Endodermal cell (in vitro differentiated cells): ENCODE data around the gene NFIX. TPM values are rescaled to one million over a fixed set of nuclear protein-coding genes. Genes with fewer than 3 reads are reported as not detected.

ENCODE experiments used
- DNase-seq: peaks from one replicate; pipeline ENCODE4 v3.0.0-alpha.2; 2017
- H3K27ac ChIP-seq: 2 replicates; pipeline ENCODE4 v1.5.1; 2013; ENCODE audit warnings: mild to moderate bottlenecking, low read depth, low read length, moderate library complexity
- H3K27me3 ChIP-seq: 2 replicates; pipeline ENCODE4 v1.6.1; 2013; ENCODE audit warnings: mild to moderate bottlenecking, low read length, moderate library complexity; ENCODE audit not compliant: insufficient read depth, control insufficient read depth, poor library complexity, severe bottlenecking
- H3K36me3 ChIP-seq: 2 replicates; pipeline ENCODE4 v1.7.0; 2013; ENCODE audit warnings: mild to moderate bottlenecking, low read length, moderate library complexity; ENCODE audit not compliant: control insufficient read depth, insufficient read depth
- H3K4me1 ChIP-seq: one replicate; pipeline ENCODE4 v1.7.0; 2013; ENCODE audit warnings: low read length; ENCODE audit not compliant: control insufficient read depth, insufficient read depth
- H3K4me3 ChIP-seq: 2 replicates; pipeline ENCODE4 v1.5.1; 2013; ENCODE audit warnings: mild to moderate bottlenecking, low read length, moderate library complexity
- H3K9ac ChIP-seq: 2 replicates; pipeline ENCODE4 v1.6.1; 2013; ENCODE audit warnings: mild to moderate bottlenecking, low read length, moderate library complexity; ENCODE audit not compliant: poor library complexity, severe bottlenecking; ENCODE audit errors: extremely low read depth
- H3K9me3 ChIP-seq: 2 replicates; pipeline ENCODE4 v1.6.1; 2013; ENCODE audit warnings: mild to moderate bottlenecking, low read length, moderate library complexity; ENCODE audit not compliant: control insufficient read depth
- H3K27ac Mint-ChIP-seq: 2 replicates; pipeline ENCODE4 v1.8.0; 2020; ENCODE audit warnings: mixed read lengths
- H3K27me3 Mint-ChIP-seq: 2 replicates; pipeline ENCODE4 v1.8.0; 2021; ENCODE audit warnings: mild to moderate bottlenecking, mixed read lengths; ENCODE audit not compliant: insufficient read depth
- H3K36me3 Mint-ChIP-seq: 2 replicates; pipeline ENCODE4 v1.8.0; 2020; ENCODE audit warnings: low read depth, mixed read lengths
- H3K4me1 Mint-ChIP-seq: 2 replicates; pipeline ENCODE4 v1.8.0; 2020; ENCODE audit warnings: mixed read lengths
- H3K4me3 Mint-ChIP-seq: 2 replicates; pipeline ENCODE4 v1.8.0; 2020; ENCODE audit warnings: mild to moderate bottlenecking, moderate library complexity, mixed read lengths
- H3K9me3 Mint-ChIP-seq: 2 replicates; pipeline ENCODE4 v1.8.0; 2020; ENCODE audit warnings: mild to moderate bottlenecking, mixed read lengths
- WGBS, 2 experiments: methylation state at CpG; one replicate each; pipeline versions ENCODE4 v1.1.5 to v1.1.7; 2013; ENCODE audit warnings: missing lambda C conversion rate in 2 of 2, mixed read lengths in 1 of 2; ENCODE audit not compliant: insufficient coverage in 1 of 2, insufficient read length in 1 of 2; 5-methylcytosine and 5-hydroxymethylcytosine counted together
- long read RNA-seq, 4 experiments: library from polyadenylated mRNA in 2 of 4; library from RNA in 1 of 4; library from capped mRNA in 1 of 4; stranded (forward) in 3 of 4; unstranded in 1 of 4; transcript quantifications; one replicate each; pipeline ENCODE4 v2.0.0, GENCODE V29; 2020 to 2021; ENCODE audit warnings: inconsistent platforms in 1 of 4
- polyA plus RNA-seq, 2 experiments: library from polyadenylated mRNA; stranded (reverse); fragments of 50-300 nt; gene quantifications; one replicate each; pipeline ENCODE4 v1.2.3, GENCODE V29; 2013
- total RNA-seq, 2 donors: library from RNA; stranded (reverse); fragmentation: NEBNext Ultra II Directional in 1 of 2; extraction: Animal tissue kit (Norgen Biotek cat#: 25700) in 1 of 2; gene quantifications; 2 replicates in 1 of 2; 3 replicates in 1 of 2; pipeline ENCODE4 v1.2.1, GENCODE V29; 2021
- TF ChIP-seq, protein P1 (sequence below): fragments of 200-600 bp; sonication (generic); conservative IDR thresholded peaks from 2 replicates; pipeline ENCODE4 v1.5.0; 2021; ENCODE audit warnings: antibody characterized with exemption, mild to moderate bottlenecking

NFIX gene
- total RNA-seq = under 1 TPM; 0.22 to 0.40 TPM
- 0.93 TPM for polyA plus RNA-seq (2013, experiment 1 of 2)
- 0.70 TPM for polyA plus RNA-seq (2013, experiment 2 of 2)
- long read RNA-seq, experiment 1 = 0 reads
- long read RNA-seq, experiment 2 = 0 reads
- long read RNA-seq, experiment 3 = 0 reads
- long read RNA-seq, experiment 4 = 0 reads

DNA sequence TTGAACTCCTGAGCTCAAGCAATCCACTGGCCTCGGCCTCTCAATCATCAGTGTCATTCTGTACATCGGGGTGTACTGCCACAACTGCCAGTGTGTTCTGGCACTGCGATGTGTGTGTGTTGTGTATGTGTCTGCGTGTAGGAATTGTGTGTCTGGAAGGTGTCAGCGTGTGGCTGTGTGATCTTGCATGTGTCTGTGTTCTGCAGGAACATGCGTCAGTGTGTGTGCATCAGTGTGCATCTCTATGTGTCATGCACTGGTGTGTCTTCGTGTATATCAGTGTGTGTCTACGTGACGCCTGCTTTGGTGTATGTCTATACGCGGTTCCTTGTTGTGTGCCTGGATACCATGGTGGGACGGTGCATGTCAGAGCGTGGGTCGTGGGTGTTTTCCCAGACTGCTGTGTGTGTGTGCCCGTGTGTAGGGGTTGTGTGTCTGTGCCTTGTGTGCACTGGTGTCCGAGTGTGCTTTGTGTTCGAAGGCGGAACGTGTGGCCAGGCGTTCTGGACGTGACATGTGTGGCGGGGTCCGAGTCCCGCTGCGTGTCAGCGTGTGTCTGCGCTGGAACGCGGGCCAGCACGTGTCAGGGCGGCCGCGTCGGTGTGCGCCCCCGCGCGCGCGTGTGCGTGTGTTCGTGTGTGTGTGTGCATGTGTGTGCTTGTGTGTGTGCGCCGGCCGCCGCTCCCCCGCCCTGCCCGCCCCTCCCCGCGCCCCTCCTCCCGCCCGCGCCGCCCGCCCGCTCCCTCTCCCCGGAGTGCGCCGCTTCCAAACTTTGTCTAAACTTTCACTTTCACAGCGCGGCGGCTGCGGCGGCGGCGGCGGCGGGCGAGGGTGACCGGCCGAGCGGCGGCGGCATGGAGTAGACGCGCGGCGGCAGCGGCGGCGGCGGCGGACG lies at the start of gene NFIX:
Gene NFIX (plus strand): TSS at position 775 of the 895 bp plus-strand sequence. CDS start 363 bp downstream, outside the sequence.
- Histone ChIP-seq H3K4me1 (no peaks in the 10 kb centered on the region), H3K9me3 (no peaks in the 10 kb centered on the region), H3K4me3 (no peak within 1 kb of the TSS), H3K9ac (no peak within 1 kb of the TSS), H3K27ac (no peak within 1 kb of the TSS), H3K27me3 (peaks cover 88% of the 10 kb centered on the region), H3K36me3 (no peaks in the 10 kb centered on the region)
- H3K4me1 Mint-ChIP-seq = no peaks in the 10 kb centered on the region
- peak within 1 kb of the TSS; percentile 48 for H3K4me3 Mint-ChIP-seq
- no peaks in the 10 kb centered on the region for H3K36me3 Mint-ChIP-seq
- H3K27me3 Mint-ChIP-seq = peaks cover 91% of the 10 kb centered on the region
- TF ChIP-seq, protein P1, sequence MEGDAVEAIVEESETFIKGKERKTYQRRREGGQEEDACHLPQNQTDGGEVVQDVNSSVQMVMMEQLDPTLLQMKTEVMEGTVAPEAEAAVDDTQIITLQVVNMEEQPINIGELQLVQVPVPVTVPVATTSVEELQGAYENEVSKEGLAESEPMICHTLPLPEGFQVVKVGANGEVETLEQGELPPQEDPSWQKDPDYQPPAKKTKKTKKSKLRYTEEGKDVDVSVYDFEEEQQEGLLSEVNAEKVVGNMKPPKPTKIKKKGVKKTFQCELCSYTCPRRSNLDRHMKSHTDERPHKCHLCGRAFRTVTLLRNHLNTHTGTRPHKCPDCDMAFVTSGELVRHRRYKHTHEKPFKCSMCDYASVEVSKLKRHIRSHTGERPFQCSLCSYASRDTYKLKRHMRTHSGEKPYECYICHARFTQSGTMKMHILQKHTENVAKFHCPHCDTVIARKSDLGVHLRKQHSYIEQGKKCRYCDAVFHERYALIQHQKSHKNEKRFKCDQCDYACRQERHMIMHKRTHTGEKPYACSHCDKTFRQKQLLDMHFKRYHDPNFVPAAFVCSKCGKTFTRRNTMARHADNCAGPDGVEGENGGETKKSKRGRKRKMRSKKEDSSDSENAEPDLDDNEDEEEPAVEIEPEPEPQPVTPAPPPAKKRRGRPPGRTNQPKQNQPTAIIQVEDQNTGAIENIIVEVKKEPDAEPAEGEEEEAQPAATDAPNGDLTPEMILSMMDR = no peak
- 18 to 48% methylated on average over 11 to 82 of the region's 84 CpGs for WGBS, 2 experiments
- no peak within 1 kb of the TSS for H3K27ac Mint-ChIP-seq
- DNase-seq = peak; percentile 68
- no peaks in the 10 kb centered on the region for H3K9me3 Mint-ChIP-seq

DNA sequence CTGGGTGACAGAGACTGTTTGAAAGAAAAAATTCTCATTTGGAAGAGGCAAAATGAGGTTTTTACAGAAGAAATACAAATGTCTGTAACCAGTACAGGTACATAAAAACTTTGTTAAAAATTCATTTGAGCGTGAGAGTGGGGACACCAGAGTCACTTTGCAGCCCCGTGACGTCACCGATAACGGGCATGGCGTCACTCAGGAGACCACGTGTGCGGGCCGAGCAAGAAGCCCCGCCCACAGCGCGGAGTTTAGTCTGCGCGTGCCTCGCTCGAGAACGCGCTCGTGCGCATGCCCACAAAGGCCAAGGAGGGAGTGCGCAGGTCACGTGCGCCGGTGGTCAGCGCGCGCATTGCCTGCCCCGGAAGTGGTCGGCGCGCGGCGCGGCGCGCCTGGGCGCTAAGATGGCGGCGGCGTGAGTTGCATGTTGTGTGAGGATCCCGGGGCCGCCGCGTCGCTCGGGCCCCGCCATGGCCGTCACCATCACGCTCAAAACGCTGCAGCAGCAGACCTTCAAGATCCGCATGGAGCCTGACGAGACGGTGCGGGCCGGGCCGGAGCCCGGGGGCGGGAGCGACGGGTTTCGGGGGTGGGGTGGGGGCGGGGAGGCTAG lies 49.7 kb upstream of the NFIX start, which contains the start of gene RAD23A:
Gene RAD23A (plus strand): TSS at position 384 of the 613 bp plus-strand sequence. CDS start 87 bp downstream, at position 471.
- peaks cover 14% of the 10 kb centered on the region for H3K4me1 Mint-ChIP-seq
- no peaks in the 10 kb centered on the region for H3K27me3 Mint-ChIP-seq
- peak within 1 kb of the TSS; percentile 85 for H3K4me3 Mint-ChIP-seq
- Histone ChIP-seq H3K36me3 (peaks cover 69% of the 10 kb centered on the region), H3K4me1 (no peaks in the 10 kb centered on the region), H3K27me3 (no peaks in the 10 kb centered on the region), H3K27ac (peak within 1 kb of the TSS; percentile 97), H3K9me3 (no peaks in the 10 kb centered on the region), H3K4me3 (peak within 1 kb of the TSS; percentile 84), H3K9ac (peak within 1 kb of the TSS; percentile 84)
- DNase-seq = peak; percentile 99
- TF ChIP-seq, protein P1 = no peak
- WGBS, 2 experiments = 0% methylated on average over 1 to 62 of the region's 62 CpGs
- peak within 1 kb of the TSS; percentile 97 for H3K27ac Mint-ChIP-seq
- H3K9me3 Mint-ChIP-seq = no peaks in the 10 kb centered on the region
- H3K36me3 Mint-ChIP-seq = peaks cover 73% of the 10 kb centered on the region

DNA sequence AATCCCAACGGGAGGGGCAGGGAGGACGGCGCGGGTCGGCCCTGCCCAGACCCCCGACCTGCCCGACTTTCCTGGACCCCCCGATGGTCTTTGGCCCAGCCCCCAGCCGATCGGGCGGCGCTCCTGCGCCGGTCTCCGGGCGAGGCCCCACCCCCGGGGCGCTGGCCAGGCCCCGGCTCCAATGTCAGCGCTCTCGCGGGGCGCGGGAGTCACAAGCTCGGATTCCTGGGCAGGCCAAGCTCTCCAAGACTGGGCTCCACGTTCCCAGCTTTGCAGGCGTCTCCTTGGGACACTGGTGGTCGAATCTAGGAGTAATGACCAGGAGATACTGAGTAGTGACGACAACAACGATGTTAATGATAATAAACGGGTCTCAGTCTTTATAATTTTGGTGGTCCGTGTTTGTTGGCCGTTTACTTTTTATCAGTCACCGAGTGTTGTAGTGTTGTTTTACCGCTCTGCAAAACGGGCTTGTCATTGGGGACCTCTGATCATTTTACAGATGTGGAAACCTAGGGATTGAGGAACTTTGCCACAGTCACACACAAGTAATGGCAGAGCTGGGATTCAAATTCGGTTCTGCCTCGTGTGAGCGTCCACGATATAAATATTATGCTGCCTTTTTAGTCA lies 49.1 kb upstream of the NFIX start:
- H3K4me1 ChIP-seq = no peaks in the 10 kb centered on the region
- Mint-ChIP-seq H3K27me3 (no peaks in the 10 kb centered on the region), H3K4me3 (peak overlapping the region; percentile 85), H3K4me1 (peaks cover 10% of the 10 kb centered on the region), H3K36me3 (peaks cover 73% of the 10 kb centered on the region), H3K9me3 (no peaks in the 10 kb centered on the region), H3K27ac (peak overlapping the region; percentile 97)
- peaks cover 69% of the 10 kb centered on the region for H3K36me3 ChIP-seq
- H3K9ac ChIP-seq = peak overlapping the region; percentile 84
- TF ChIP-seq, protein P1 = no peak
- no peaks in the 10 kb centered on the region for H3K9me3 ChIP-seq
- H3K4me3 ChIP-seq = peak overlapping the region; percentile 84
- WGBS, 2 experiments = 0 to 1% methylated on average over 28 to 40 of the region's 40 CpGs
- H3K27ac ChIP-seq = peak overlapping the region; percentile 97
- H3K27me3 ChIP-seq = no peaks in the 10 kb centered on the region
- DNase-seq = peak; percentile 96
